ENCODE results near the gene LRRFIP2.
A peak's percentile ranks its signal among the peaks of the same experiment; 100 is the strongest.

Gene LRRFIP2

DNA sequence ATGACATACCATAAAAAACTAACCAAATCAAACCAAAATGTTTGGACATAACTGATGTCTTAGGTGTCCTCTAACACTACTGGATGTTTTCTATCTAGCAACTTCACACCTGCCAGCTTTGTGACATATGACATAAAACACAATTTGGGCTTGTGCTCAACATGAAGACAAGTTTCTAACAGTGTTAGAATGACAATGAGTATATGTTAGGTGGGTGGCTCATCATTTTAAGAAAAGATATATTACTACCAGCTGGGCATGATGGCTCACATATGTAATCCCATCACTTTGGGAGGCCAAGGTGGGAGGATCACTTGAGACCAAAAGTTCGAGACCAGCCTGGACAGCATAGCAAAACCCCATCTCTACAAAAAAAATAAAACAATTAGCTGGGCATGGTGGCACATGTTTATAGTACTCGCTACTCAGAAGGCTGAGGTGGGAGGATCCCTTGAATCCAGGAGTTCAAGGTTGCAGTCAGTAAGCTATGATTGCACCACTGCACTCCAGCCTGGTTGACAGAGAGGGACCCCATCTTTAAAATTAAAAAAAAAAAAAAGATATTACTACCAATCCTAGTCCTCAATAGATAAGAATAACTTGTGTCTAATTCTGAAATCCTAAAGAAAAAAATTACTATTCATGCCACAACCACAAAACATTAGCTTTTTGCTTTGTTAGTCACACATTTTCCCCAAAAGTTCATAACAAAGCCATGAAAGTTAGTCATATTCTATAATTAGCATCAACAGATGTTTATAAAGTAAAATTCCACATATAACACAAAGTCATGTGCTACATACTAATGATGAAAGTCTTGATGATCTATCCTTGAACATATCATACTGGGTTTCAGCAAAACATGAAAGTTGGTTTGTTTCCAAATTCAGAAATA is 59.9 kb downstream of the LRRFIP2 start:
- DNase-seq (ENCODE audit: low read depth), result peak; percentile 90

DNA sequence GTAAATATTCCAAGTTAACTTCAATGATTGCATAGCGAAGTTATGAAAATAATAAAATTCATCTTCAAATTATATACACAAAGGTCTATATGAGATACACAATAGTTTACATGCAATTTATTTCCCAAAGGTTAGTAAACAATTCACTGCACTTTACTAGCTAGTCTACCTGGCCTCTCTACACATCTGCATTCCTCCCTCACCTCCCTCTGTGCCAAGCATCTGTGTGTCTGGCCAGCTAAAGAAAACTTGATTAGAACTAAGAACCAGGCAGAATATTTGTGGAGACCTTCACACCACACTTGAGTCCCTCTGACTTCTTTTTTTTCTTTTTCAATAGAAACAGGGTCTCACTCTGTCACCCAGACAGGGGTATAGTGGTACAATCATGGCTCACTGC is 61.4 kb downstream of the LRRFIP2 start:
- no peak for DNase-seq (ENCODE audit: low read depth)

DNA sequence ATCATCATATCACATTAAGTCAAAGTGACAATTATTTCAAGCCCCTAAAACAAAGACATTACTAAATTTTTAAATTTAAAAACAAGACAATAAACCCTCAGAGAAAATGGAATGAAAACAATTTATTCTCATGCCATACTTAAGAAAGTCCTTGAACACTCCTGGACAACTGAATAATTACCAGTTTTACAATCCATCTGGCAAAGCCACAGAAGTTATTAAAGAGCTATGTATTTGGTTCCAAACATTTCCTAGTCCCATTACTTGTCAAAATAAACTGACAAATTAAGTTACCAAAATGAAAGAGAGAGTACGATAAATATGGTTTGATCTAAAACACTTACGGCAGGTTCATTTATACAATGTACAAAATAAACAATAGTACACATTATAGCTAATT is 63.2 kb downstream of the LRRFIP2 start:
- DNase-seq (ENCODE audit: low read depth), result peak; percentile 35

DNA sequence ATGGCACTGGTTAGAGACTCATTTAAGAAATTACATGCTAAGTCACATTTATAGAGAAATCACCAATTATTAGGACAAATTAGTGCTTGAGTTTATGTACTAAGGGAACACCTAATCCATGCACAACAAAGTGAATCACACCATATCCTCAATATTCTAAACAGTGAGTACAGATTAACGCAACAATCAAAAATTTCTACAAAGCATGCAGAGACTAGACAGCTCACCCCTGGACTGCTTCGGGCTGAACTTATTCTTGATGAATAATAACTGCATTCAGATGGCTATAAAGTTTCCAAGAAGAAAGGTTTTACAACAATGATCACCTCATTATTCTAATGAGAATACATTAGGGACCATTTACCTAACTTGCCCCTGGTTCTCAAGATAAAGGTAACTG is 66.5 kb downstream of the LRRFIP2 start:
- DNase-seq (ENCODE audit: low read depth), result no peak

DNA sequence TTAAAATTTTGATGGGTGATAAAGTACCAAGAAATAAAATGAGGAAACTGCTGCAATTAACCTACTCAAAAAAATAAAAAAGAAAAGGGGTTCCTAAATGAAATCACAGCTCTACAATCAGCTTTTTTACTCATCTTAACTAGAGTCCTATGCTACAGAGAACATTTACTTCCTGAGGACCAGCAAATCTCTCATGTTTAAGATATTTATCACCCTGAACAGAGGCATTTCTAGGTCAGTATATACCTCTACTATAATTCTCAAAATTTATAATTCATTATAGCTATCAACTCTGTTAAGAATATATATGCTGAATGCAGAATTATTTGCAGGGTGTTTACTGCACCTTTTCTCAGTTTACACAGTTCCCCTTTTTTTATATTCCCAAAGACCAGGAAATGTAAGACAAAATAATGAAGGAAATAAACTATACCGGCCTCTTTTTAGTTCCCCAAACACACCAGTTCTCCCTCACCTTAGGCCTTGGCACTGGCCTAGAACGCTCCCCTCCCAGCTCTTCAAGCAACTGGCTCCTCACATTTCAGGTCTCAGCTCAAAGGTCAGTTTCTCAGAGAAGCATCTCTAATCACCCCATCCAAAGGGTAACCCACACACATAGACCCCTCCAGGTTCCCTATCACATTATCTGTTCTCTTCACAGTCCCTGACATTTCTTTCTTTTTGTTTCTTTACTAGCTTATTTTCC is 71.1 kb downstream of the LRRFIP2 start:
- no peak for DNase-seq (ENCODE audit: low read depth)

DNA sequence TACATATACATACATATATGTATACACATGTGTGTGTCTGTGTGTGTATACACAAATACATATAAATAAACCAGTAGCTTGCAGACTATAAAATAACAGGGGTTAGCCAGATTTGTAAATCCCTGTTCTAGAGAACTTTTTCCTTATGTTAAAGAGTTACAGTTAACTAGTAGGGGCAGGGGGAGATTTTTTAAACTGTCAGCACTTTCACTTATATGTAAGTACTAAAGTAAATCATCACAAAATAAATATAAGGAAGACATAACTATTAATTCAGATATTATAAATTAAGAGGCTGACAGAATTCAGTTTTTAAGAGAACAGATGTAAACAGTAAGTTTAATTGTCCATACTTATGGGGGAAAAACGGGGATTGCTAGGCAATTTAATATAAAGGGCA is 74.0 kb downstream of the LRRFIP2 start:
- DNase-seq (ENCODE audit: low read depth), result no peak

DNA sequence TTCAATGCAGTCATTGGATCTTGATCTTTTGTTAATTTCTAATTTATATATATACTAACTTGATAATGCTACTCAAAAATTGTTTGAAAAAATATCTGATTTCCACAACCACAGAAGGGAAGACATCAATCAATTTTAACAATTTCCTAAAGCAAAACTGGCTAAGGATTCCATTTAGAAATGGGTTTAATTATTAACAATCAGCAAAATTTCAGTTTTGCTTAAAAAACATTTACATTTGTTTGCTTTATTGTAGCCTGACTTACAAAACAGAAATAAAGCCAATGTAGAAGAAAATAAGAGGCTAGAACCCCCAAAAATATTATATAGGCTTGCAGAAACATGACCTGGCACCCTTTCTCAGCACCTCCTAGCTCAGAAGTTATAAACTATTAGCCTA is 74.9 kb downstream of the LRRFIP2 start:
- no peak for DNase-seq (ENCODE audit: low read depth)

DNA sequence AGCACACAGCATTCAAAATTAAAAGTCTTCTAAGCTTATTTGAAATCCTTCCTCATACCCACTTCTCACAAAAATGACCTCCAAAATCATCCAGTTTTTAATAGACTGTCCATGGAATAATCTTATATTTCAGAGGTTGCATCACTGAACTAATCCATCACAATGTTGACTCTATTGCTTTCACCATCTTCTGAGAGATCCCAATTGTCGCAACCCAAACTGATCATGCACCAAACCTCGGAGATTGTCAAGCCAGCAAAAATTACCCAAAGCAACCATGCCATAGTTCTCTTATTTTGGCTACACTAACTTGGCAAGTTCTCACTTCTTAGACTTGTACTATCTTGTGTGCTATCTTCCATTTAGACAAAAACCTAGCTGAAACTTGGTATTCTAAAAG is 75.5 kb downstream of the LRRFIP2 start:
- DNase-seq (ENCODE audit: low read depth), result no peak

DNA sequence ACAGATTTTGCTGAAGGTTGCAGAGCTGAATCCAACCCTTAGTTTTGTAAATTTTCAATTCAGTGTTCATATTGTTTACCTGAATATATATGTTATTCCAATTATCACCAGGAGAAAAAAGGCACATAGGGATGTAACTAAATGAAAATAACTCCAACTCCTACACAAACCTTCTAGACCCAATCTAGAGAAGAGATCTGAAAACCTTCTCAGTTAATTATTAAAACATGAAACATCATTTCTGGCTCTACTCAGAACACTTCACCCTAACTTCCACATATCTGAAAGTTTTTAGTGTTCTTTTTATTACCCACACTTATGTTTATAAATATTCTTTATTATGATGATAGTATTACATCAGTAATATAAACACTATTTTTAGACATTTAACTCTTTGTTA is 76.6 kb downstream of the LRRFIP2 start:
- no peak for DNase-seq (ENCODE audit: low read depth)

DNA sequence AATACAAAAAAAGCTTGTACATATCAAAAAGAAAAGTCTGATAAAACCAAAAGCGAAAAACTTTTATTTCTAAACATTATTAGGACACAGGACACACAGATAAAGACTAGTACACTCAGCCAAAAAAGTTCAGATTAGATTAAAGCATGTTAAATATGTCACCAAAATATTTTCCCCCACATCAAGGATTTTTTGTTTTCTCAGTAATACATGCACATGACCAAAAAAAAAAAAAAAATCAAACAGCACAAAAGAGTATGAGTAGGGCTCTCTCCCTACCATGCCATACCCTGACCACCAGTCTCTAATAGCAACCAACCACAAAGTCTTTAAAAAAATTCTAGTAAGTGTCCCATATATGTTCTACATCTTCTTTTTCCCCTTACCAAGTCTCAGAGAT is 77.4 kb downstream of the LRRFIP2 start:
- DNase-seq (ENCODE audit: low read depth), result no peak

DNA sequence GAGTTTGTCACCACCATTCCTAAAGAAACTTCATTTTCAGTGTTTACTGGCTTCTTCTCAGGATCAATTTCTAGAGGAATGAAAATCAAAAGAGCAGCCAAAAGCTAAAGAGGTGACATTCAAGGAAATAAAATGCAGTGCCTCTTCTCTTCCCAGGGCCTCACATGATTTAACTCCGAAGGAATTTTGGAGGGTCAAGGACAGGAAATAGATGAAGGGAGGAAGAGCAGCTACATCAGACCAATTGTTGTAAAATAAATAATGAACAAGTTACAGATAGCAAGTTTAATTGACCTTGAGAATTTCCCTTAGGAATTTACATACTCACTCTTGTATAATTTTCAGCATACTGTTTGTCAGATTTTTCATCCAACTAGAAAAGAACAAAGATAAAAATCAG is 78.1 kb downstream of the LRRFIP2 start:
- DNase-seq (ENCODE audit: low read depth), result peak; percentile 6

DNA sequence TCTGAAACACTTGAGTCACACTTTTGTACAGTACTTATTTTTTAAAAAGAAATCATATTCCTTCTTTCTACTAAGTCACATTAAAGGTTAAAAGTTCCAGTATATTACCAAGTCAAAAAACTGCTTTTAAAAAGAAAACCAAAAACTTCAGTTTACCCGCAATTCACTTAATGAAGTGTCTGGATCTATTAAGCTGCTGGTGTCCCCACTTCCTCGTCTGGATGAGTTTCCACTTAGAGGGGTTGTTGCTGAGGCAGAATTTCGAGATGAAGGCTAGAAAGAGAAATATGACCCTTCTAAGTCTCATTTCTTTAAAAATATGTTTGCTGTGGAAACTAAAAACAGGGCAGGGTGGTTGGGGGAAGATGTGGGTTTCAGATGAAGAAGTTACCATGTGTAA is 79.7 kb downstream of the LRRFIP2 start:
- DNase-seq (ENCODE audit: low read depth), result no peak

DNA sequence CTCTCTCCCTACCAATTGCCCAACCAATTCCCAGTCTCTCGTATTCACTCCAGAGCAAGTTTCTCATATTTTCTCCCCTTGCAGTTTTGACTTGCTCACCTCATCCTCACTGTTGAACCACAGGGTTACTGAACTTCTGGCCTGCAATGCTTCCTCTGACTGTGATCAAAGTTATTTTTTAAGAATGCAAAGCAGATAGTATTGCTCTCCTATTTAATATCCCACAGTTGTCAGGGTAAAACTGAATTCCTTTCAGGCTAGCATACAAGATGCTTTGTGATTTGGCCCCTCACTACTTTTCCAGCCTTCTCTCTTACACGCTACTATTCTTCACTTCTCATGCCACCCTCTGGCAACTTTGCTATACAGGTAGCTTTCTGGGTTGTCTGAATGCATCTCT is 80.9 kb downstream of the LRRFIP2 start:
- no peak for DNase-seq (ENCODE audit: low read depth)

DNA sequence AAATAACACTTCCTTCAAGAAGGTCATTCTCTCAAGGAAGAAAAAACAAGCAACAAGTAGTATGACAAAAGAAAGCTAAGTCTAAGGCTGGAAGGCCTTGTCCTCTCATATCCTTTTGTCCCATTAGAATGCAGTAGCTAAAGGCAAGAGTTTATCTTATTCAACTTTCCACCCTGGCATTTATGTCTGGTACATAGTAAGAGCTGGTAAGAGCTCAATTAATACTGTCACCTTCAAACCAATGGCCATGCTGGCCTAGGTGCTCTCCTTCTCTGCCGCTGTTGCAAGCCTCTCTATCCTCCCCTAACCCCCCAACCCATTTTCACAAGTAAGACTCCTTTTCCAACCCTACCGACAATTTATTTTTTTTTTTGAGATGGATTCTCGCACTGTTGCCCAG is 81.9 kb downstream of the LRRFIP2 start:
- no peak for DNase-seq (ENCODE audit: low read depth)

DNA sequence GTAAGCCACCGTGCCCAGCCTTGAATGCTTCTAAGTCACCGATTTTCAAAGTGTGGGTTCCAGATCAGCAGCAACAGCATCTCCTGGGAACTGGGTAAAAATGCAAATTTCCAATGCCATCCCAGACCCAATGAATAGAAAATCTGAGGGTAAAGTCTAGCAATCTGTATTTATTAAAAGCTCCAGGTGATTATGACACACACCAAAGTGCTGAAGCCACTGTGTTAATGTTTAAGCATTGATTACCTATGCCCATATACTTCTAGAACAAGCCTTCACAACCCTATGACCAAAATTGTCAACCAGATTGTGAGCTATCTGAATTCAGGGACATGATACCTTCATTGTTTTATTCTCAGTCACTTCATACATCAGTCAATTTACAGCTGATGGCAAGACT is 86.5 kb downstream of the LRRFIP2 start:
- no peak for DNase-seq (ENCODE audit: low read depth)

DNA sequence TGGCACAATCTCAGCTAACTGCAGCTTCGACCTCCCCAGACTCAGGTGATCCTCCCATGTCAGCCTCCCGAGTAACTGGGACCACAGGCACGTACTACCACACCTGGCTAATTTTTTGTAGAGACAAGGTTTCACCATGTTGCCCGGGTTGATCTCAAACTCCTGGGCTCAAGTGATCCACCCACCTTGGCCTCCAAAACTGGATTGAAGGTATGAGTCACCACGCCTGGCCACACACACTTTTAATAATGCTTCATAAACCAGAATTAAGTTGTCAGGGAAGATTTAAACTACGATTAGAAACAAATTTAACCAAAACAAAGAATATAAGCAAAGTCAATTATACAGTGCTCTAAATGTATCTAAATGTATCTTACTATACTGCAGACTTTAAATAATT is 87.5 kb downstream of the LRRFIP2 start:
- DNase-seq (ENCODE audit: low read depth), result no peak

DNA sequence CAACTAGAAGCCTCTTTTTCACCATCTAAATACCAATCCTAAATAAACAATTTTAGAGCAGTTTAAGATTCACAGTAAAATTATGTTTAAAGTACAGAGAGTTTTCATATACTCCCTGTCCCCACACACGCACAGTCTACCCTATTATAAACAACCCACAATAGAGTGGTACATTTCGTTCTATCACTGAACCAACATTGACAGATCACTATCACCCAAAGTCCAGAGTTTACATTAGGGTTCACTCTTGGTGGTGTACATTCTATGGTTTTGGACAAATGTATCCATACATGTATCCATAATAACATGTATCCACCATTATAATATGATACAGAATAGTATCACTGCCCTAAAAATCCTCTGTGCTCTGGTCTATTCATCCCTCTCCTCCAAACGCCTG is 92.1 kb downstream of the LRRFIP2 start:
- DNase-seq (ENCODE audit: low read depth), result no peak

DNA sequence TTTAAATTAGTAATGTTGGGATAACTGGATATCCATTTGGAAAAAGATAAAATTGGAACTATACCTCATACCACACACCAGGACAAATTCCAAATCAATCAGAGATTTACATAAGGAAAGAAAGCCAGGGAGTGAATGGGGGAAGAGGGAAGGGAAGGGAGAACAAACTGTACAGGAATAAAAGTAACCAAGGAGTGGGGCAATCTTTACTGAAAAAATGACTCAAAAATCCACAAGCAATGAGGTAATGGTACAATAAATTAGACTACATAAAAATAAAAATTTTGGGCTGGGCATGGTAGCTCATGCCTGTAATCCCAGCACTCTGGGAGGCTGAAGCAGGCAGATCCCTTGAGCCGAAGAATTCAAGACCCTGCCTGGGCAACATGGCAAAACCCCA is 98.4 kb downstream of the LRRFIP2 start:
- peak; percentile 29 for DNase-seq (ENCODE audit: low read depth)

DNA sequence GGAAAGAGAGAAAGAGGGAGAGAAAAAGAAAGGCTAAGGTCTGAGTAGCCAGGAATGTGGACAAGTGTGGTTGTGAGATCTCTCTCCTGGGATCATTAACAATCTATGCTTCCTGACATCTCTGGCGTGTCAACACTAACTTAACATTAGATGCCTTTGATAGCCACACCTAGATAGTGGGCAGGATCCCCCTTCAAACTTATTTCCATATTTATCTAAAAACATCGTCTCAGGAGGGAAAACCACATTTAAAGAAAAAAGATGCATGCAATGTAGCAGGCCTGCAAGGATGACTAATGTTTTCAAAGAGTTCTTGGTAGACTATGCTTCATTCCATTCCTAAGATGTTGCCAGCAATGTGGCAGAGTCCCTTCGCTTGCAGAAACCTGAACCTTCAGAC is 100.2 kb downstream of the LRRFIP2 start:
- DNase-seq (ENCODE audit: low read depth), result peak; percentile 64

DNA sequence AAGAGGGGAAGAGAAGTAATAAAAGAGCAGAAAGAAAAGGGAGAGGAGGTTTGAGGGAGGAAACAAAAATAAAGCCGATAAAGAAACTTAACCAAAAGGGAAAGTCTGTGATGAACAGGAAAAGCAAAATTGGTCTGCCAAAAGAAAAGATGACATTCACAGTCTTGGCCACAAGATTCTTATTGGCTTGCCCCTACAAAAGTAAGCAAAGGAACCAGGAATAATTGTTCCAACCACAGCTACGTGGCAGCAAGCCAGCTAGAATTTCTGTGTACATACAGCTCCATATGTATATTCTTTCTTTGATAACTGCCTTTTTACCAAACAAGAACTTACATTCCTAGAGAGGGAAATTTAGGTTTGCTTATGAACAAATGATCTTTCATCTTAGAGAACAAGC is 101.5 kb downstream of the LRRFIP2 start:
- DNase-seq (ENCODE audit: low read depth), result peak; percentile 79

DNA sequence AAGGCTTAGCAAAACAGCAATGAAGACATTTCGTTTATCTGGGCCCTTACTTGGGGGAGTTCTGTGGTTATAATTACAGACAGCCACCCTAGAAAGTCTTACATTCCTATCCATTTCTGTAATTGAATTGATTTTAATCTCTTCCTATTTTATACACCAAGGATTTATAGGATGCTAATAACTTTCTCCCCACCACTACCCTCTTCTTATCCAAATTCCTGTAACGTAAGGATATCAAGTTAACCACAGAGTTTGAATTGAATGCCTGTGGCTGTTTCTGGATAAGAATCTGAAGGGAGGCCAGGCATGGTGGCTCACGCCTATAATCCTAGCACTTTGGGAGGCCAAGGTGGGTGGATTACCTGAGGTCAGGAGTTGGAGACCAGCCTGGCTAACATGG is 102.5 kb downstream of the LRRFIP2 start:
- DNase-seq (ENCODE audit: low read depth), result no peak

DNA sequence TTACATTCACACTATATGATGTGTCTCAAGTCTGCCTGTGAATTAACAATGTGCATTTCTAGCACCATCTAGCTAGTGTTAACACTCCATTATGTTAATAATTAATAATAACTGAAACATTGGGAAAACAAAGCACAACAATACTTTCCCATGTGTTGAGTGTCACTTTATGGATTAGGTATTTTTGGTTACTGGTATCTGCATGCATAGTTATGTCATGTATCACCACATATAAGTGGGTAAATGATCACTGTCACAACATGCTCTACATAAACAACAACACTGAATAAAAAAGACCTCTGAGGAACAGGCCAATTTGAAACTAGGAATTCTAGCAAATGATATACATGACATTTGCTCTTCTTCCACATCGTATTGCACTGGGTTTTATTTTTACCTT is 106.4 kb downstream of the LRRFIP2 start:
- DNase-seq (ENCODE audit: low read depth), result no peak

DNA sequence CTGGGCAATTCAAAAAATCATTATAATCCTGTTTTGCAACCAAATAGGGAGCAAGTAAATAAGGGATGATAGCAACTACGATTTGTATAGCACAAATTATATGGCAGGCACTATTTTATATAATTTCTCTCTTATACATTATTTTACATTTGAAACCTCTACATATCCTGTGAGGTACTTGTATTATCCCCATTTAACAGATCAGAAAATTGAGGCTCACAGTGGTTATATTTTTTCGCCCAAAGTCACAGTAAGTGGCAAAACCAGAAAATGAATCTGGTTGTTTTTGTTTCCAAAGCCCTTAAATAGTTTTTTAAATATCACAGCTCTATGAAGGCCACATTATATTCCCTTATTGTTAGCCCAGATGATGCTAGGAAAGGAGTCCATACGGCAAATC is 106.8 kb downstream of the LRRFIP2 start:
- no peak for DNase-seq (ENCODE audit: low read depth)

DNA sequence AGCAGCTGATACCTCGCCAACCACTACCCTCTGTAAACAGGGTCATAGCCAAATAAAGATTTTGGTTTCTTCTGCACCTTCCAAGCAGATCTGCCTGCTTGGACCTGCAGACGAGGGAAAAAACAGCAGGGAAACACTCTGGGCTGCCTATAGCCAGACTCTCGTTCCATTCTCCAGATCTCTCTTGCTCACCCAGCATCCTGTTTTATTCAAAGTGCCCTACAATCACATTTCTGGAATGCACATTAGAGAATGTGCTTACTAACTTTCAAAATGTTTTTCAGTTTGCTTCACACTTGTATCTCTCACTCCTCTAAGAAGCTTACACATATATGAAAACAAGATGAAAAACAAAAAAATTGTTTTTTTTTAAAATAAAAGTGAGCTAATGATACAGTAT is 109.6 kb downstream of the LRRFIP2 start:
- no peak for DNase-seq (ENCODE audit: low read depth)
